Umbilical cord (tissue), 2 donors: ENCODE measurements around the gene MED9. TPM values are rescaled to one million over a fixed set of nuclear protein-coding genes. Genes with fewer than 3 reads are reported as not detected.
A peak's percentile ranks its signal among the peaks of the same experiment; 100 is the strongest.

Experiments
- DNase-seq: peaks from one replicate; pipeline ENCODE4 v3.0.0-alpha.2; 2015; ENCODE audit warnings: low spot score
- total RNA-seq: library from RNA; depleted of rRNA; stranded (reverse); fragments of >200 nt; gene quantifications from one replicate; pipeline ENCODE4 v1.2.3, GENCODE V29; 2014; ENCODE audit warnings: low replicate concordance; ENCODE audit not compliant: insufficient read depth

The MED9 gene
- total RNA-seq, 1 donor from 2014 or later, result 24.1 TPM

DNA sequence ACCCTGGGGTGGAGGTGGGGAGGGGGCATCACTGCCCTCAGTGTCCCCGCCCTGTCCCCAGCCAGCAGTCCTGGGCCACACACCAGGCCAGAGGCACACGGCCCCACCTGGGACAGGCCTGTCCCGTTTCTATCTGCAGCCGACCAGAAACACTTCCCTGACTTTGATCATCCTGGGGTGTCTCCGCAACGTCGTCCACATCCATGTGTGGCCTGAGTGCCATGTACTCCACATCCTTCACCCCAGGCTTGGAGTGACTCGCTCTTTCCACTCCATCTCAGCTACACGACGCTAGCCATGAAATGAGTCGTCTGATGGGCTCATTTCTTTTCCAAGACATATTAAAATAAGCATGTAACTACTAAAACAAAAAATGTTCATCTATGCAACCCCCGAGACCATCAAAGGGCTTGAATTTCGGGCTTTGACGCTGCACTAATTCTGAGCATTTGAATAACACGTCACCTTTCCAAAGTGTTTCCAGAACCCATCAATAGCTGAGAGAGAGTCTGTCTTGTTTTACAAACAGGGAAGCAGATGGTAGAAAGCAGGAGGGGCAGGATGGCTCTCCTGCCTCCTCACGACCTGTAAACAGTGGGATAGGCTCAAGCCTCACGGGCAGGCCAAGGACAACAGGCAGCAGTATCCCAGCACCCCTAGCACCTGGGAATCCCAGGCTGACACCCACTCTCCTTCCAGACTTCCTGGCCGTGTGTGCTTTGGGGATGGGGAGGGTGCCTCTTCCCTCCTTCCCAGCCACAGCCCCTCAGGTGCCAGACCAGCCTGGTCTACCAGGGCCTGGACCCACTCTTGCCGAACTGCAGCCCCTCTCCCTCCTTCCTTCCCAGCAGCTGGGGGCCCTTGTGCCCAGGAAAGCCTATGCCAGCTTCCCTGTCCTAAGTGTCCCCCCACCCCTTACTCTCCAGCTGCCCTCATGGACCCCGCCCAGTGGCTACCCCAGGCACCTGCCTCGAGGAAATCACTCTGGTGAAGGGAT, 39.4 kb downstream of the MED9 start:
- peak; percentile 47 for DNase-seq

DNA sequence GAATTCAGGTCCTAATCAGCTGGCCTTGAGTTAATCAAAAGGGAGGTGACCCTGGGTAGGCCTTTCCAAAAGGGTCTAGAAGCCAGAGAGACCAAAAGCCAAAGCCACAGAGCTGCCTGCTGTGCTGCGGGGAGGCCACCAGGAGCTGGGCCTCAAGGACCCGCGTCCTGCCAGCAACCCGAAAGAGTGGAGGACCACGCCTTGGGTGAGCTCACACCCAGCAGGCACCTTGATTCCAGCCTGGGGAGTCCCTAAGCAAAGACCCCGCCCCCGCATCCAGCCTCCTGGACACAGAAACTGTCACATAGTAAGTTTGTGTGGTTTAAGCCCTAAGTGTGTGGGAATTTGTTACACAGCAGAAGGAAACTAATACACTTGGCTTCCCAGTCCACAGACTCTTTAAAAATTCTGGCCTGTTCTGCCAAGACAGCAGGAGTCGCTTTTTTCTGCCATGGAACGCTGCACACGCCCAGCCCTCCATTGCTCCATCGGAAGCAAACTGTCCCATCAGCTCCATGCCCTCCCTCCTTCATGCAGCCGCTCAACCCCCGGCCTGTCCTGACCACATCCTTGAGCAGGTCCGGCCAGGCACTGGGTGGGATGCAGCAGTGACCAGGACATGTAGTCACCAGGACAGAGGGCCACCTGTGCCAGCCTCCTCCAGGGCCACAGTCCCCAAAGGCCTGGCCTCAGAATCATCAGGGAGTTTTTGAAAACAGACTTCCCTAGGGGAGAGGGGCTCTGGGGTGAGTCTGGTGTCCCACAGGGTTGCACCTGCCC, 40.3 kb downstream of the MED9 start:
- no peak for DNase-seq

DNA sequence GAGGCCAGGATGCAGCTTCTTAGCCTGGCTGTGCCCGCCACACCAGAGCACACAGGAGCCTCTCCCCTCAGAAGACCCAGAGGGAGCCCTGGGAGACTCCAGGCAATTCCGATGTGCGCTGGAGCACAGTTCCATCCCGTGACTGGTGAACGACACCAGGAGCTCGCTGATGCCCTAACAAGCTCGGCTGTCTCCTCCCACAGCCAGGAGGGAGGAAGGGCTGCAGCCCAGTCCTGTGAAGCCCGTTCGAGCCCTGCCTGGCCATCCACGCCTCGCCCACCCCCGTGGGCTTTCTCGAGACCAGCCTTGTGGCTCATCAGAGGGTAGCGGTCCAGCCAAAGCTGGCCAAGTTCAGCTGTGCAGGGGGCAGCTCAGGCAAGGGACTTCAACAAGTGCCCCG, 41.2 kb downstream of the MED9 start:
- no peak for DNase-seq

DNA sequence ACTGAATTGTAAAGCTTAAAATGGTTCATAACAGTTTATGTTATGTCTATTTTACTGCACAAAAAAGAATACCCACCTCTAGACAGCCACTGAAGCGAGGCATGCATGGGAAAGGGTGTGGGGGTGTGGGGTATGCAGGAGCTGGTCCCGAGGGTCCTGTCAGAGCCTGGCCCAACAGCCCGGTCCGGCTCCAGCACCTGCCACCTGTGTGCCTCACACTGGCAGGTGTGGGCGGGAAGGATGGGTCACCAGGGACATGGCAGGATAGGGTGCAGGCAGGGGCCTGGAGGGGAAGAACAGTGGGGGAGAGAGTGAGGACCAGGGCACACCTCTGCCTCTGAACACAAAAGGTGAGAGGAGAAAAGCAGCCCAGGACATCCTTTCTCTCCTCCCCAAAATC, 42.2 kb downstream of the MED9 start:
- no peak for DNase-seq

DNA sequence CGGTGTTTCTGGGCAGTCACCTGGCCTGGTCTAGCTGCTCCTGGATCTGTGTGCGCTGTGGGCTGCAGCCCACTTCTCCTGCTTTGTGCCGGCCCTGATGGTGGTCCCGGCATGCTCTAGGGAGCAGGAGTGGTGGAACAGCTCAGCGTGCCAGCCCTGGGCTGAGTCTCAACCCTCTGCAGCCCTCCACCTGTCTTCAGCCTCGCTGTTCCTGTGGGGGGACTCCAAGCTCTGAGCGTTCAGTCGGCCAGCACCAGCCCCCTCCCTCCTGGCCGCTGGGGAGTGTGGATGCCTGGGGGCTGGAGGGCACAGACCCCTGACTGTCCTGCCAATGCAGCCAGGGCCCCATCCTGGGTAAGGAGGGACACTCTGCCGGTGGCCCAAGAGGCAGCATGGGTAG, 43.1 kb downstream of the MED9 start:
- no peak for DNase-seq

DNA sequence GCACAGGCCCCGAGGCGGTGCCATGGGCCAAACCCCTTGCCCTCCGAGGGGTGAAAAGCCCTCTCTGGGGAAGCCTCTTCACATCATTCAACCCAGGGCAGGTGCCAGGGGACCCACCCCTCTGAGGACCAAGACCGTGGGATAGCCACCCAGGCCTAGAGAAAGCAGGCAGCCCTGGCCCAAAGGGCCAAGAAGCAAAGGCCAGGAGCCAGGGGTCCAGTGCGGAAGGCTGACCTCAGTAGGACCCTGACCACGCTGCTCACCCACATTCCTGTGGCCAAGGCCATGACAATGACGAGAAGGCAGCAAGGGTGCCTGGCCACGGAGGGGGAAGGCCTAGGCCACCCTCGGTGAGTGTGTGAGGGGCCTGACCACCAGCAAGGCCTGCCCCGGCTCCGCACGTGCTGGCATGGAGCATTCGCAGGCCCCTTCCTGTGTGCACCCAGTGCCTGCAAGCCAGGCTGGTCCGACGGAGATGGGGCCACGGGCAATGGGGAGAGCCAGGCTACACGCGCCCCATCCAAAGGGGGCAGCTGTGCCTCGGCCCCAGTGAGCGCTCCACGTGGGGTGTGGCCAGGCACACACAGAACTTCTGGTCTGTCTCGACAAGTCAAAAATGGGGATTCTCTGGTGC, 43.9 kb downstream of the MED9 start:
- DNase-seq, result no peak

DNA sequence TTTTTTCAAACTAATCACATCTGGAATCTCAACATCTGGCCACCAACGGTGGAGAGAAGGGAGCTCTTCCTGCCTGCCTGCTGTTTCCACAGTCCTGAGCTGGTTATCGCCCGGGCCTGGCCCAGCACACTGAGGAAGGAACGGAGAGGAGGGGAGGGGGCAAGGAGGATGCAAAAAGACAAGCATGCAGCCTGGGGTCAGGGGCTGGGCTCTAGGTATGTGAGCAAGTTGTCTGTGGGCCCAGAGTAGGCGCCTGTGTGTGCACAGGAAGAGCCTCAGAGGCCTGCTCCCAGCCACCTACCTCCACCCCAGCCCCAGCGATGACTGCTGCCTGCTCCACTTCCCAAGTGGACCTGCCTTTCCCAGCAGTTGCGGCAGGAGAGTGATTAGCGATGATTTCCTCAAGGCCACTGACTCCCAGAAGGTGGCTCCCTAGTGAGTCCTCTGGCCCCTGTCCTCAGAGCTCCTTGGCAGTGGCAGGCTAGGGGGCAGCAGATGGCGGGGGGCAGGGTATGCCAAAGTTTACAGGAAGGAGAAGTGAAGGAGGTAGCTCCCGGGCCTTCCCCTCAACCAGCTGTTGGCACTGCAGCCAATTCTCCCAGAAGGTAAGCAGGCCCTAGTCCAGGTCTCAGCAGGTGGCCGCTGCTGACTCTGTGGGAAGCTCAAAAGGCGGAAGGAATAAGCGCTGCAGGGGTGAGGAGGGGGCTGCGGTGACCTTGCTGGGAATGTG, 46.4 kb downstream of the MED9 start:
- no peak for DNase-seq

DNA sequence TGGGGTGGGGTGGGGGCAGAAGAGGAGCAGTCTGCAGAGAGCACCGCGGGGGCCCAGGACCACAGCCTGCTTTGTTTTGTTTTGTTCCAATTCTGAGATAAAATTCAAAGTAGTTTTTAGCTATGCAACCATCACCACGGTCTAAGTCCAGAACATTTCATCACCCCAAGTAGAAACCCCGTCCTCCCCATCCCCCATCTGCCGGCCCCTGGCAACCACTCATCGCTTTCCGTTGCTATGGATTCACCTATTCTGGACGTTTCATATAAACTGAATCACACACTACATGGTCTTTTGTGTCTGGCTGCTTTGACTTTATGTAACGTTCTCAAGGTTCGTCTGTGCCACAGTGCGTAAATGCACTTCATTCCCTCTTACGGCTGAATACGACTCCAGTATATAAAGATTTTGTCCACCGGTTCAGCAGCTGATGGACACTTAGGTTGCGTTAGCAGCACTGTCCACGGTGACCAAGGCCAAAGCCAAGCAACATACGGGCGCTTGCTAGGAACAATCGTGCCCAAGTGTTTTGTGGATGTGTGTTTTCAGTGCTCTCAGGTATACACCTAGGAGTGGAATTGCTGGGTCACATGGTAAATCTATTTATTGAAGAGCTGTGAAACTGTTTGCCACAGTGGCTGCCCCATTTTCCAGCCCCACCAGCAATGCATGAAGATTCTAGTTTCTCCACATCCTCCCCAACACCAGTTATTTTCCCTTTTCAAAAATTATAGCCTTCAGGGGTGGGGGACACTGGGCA, 47.1 kb downstream of the MED9 start:
- no peak for DNase-seq

DNA sequence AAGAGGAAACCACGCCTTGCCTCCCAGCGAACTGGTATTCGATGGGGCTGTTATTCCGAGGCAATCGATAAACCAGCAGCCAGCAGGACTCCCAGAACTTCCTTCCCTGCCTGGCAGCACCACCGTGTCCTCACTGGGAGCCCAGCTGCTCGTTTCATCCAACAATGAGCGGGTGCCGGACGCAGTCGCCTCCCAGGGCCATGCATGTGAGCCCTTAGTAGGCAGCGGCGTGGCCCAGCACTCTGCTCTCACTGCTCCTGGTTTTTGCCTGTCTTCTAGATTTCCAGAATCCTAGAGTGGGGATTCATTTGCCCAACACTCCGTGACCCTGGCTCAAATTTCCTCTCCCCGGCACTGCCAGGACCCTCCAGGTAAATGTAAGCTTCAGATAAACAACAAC, 48.5 kb downstream of the MED9 start:
- DNase-seq, result no peak

DNA sequence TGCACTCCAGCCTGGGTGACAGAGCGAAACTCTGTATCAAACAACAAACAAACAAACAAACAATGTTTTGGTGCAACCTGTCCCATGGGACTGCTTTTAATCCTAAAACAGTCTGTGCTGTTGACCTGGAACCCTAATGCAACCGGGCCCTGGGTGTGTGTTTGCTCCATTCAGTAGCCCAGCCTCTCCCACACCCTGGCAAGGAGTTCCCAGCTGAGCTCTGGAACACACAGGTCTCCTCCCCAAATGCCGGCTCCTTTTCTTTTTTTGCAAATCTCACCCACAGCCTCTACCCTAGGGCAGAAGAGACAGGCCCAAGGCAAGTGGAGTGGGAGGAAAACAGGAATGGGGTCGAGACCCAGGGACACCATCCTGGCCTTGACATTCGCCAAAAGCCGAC, 49.2 kb downstream of the MED9 start:
- DNase-seq, result no peak

DNA sequence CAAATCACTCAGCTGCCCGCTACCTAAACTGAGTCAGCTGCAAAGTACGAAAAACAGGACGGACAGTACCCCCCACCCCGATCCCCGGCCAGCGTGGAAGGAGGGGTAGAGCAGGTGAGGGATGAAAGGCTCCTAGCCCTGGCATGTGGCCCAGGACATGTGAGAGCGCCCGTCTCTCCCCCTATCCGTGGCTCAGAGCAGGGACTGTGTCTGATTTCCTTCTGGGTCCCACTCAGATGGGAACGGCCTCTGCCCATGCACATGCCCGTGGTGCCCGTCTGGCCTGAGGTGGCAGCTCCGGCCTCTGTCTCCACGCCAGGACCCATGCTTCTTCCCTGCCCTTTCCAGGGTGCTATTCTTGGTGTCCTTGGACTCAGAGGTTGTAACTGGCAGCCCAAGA, 49.6 kb downstream of the MED9 start:
- no peak for DNase-seq

DNA sequence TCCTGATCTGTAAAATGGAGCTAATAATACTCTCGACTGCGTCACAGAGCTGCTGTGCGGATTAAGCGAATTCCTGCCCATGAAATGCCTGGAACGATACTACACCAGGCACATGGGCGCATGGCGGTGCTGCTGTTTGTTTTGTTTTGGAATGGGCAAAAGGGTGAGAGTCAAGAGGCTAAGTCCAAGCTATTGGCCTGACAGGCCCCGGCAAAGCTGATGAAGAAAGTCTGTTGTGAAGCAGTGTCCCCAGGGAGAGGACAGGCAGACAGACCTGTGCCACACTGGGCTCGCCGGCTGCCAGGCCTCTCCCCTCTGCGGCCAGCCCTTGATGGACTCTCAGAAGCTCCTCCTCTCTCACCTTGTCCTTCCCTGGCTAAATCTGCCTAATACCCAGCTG, 50.7 kb downstream of the MED9 start:
- no peak for DNase-seq

DNA sequence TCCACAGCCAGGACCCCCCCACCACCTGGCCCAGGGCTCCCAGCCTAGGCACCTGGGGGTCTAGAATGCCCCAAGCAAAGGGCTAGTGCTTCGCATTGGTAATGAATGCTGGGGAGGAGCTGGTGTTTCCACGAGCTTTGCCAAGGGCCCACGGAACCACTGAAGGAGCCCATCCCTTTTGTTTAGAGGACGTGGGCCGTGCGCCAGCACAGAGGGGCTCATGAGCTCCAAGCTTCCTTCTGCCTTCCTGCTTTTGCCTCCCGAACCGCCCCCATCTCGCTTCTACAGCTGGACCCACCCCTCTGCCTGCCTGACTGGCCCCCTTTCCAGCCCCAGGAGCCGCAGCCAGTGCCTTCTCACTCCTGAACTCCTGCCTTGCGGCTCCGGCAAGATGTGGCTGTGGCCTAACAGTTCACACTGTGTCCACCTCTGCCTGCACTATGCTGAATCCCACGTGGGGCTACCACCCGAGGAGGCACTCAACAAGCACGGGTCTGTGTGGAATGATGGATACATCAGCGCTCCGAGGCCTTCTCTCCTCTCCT, 51.2 kb downstream of the MED9 start:
- no peak for DNase-seq

DNA sequence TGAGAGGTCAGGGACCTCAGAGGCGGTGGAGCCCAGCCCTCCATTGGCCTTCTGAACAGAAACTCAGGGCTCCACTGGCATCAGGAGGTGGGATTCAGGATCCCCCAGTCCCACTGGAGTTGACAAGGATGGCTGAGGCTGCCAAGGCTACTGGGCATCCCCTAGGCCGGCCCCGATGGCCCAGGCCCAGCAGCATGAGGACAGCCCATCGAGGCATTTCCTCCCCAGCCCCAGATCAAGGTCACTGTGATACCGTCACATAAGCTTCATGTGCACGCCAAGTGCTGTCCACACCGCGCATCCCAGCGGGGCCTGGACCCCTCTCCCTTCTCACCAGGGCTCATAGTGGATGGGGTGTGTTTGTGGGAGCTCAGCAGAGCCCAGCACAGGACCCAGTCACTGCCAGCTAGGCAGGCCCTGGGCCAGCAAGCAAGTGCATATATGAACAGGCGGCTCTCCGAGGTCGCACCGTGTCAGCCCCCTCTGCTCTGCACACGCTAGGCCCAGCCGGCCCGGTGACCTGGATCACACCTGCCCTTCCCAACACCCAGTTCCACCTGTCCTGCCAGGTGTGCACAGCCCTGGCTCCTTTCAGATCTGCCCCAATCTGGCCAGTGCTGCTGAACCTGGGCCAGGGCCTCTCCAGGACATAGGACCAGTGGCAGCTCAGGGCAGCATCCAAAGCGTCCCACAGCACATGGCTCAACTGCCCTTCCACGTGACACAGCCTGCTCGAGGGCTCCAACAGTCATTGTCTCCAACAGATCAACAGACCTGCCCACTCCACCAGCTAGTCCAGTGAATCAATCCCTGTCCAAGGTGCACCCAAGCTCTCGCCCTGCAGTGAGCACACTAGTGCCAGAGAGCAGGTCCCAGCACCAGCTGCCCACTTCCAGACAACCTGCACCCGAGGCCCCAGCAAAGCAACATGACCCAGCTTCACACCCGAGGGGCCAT, 52.2 kb downstream of the MED9 start:
- no peak for DNase-seq

DNA sequence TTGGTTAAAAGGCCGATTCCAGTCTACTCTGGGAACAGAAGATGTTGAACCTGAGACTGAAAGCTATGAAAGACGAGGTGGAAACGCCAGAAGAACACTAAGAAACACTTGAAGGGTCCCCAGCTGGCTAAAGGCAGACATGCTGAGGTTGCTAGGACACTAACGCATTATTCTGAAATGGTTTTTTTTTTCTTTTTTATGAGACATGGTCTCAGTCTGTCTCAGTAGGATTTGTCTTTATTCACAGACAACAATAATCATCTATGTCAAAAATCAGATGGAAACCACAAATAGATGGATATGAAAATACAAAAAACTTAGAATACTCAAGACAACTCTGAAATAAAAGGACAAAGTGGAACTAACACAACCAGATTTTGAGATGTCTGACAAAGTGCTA, 54.4 kb downstream of the MED9 start:
- DNase-seq, result no peak

DNA sequence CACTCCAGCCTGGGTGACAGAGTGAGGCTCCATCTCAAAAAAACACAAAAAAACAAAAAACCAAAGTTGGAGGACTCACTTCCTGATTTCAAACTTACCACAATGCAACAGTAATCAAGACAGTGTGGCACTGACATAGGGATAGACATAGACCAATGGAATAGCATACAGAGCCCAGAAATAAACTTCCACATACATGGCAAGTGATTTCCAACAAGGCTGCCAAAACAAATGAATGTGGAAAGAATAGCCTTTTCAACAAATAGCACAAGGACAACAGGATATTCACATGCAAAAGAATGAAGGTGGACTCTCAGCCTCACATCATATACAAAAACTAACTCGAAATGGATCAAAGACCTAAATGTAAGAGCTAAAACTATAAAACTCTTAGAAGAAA, 56.2 kb downstream of the MED9 start:
- DNase-seq, result no peak

DNA sequence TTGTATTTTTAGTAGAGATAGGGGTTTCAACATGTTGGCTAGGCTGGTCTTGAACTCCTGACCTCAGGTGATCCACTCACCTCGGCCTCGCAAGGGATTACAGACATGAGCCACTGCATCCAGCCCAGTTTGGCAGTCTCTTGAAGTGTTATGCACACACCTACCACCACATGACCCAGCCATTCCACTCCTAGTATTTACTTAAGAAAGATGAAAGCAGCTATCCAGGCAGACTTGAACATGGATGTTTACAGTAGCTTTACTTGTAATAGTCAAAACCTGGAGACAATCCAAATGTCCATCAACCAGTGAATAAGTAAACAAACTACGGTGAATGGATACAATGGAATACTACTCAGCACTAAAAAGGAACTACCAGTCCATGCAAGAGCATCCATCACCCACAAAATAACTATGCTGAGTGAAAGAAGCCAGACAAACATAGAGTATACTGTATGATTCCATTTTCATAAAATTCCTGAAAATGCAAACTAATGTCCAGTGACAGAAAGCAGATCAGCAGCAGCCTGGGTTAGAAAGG, 57.2 kb downstream of the MED9 start:
- no peak for DNase-seq

DNA sequence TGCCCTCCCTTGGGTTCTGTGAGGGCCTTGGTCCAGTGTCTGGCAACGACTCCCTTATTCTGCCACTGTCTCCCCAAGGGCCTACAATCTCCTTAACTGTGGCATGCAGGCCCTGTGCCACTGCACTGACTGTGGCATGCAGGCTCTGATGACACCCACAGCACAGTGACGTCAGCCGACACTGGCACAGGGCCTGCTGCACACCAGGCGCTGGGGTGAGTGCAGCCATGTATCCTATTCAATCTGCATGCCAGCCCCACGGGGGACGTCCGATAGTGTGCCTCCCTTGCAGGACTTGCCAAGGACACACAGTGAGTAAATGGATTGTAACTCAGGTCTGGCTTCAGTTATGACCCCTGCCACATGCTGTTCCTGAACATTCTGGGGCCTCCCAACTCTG, 59.2 kb downstream of the MED9 start:
- DNase-seq, result peak; percentile 27

DNA sequence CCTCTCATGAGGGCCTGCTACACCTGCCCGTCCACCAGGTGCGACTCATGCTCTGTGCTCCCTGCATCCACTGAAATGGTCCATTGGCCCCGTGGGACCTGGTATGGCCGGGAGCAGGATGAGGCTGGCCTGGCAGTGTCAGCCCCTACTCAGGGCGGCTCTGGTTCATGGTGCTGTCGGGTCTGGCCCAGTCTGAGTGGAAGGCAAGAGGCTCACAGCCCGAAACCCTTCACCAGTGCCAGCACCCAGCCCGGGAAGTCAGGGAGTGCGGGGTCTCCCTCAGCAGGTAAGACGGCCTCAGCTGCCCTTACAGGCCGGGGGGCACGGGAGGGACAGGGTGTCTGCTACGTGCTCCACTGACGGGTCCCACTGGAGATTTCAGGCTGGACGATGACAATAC, 59.9 kb downstream of the MED9 start:
- DNase-seq, result no peak
